SK-MEL-5 (cell line): Measurements from ENCODE around the gene AP2S1. TPM values are rescaled to one million over a fixed set of nuclear protein-coding genes. Genes with fewer than 3 reads are reported as not detected.
A peak's percentile ranks its signal among the peaks of the same experiment; 100 is the strongest.
"Not testable (repeated sequence)": the region's sequence is repeated elsewhere in the genome, so short reads cannot be mapped to it uniquely, and the experiment has no call there.

Source experiments
- DNase-seq: peaks from one replicate; pipeline ENCODE4 v3.0.0-alpha.2; 2016; ENCODE audit warnings: low read depth, low spot score
- in situ Hi-C: cut with HindIII; loops from 2 replicates; pipeline ENCODE4 v1.10.0; 2016; ENCODE audit warnings: low sequenced_read_pairs, high pct_unique_total_duplicates, low pct_unique_long_range_greater_than_20kb
- total RNA-seq: library from RNA; depleted of rRNA; stranded (reverse); fragments of >200 nt; shearing (Covaris generic); gene quantifications from 2 replicates; pipeline ENCODE4 v1.2.3, GENCODE V29; 2014

The AP2S1 gene
- total RNA-seq, 1 experiment from 2014 or later = 182 TPM

DNA sequence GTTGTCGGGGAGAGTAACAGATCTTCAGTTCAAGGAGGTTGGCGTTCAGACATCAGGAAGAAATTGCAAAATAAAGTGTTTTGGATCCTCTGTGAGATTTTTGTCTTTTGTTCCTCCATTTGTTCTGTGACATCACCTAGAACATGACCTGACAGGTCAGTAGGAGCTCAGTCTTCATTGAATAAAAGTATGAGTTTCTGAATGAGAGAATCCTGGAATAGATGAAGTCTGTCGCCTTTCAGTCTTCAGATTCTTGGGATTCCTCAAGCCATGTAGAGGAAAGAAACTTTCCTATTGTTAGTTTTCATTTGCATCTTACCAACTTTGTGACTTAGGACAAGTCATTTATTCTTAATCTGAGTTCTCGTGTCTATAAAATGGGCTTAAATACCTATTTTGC, 24.6 kb upstream of the AP2S1 start:
- DNase-seq = no peak

GRCh38 chr19:46872967-46873366, 22.3 kb upstream of the AP2S1 start:
- in situ Hi-C loops = no loop called here

More for the DNA sequence above, 24.6 kb upstream of the AP2S1 start:
- in situ Hi-C loops = no loop called here

DNA sequence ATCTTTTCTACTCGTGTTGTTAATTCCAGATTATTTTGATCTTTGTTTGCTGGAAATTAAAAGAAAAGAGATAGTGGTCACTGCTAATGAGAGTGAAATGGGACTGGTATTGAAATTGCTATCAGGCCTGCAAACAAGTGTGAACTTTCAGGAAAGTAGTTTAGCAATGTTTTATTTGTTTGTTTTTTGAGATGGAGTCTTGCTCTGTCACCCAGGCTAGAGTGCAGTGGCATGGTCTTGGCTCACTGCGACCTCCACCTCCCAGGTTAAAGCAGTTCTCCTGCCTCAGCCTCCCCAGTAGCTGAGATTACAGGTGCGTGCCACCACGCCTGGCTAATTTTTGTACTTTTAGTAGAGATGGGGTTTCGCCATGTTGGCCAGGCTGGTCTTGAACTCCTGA, 20.5 kb upstream of the AP2S1 start:
- in situ Hi-C loops, DNase-seq: not testable (repeated sequence)

More at GRCh38 chr19:46872967-46873366, 22.3 kb upstream of the AP2S1 start:
- DNase-seq = no peak

DNA sequence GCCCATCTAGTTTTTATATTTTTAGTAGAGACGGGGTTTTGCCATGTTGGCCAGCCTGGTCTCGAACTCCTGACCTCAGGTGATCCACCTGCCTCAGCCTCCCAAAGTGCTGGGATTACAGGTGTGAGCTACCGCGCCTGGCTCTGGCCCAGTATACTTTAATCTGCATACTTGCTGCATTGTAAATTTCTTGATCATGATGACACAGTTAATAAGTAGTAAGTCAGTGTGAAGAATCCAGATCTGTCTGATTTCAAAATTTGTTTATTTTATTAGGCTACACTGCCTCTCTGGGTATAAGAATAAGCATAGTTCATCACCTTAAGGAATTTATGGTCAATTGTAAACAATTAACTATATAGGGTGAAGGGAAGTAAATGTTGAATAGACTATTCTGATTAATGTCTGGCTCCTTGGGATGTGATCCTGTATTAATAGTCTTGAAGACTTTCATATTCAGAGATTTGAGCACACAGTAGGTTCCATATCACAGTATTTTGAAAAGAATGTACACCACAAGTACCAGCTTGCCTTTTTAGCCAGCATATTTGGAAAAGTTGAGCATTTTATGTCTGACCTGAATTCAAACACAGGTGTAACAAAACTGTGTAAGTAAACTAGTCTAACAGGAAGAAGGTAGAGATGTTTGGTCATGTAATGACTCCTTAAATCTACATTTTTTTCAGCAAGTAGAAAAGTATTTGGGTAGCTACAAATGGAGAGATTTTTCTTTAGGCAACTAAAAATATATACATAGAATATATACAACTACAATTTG, 17.6 kb upstream of the AP2S1 start:
- in situ Hi-C loops = no loop called here
- DNase-seq = no peak

DNA sequence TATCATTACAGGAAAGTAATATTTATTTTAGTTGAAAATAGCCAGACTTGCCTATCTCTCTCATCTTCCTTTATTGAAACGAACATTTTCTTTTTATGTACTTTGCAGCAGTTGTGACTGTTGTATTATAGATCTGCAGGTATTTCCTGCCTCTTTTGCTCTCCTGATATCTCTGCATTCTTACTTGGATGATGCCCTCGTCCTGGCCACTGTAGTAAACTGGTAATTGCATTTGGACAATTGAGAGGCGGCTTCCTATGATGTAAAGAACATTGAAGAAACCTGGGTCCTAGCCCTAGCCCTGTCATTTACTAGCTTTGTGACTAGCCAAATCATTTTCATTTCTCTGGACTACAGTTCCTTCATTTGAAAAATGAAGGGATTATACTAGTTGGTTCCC, 16.5 kb upstream of the AP2S1 start:
- in situ Hi-C loops = no loop called here
- DNase-seq = no peak

DNA sequence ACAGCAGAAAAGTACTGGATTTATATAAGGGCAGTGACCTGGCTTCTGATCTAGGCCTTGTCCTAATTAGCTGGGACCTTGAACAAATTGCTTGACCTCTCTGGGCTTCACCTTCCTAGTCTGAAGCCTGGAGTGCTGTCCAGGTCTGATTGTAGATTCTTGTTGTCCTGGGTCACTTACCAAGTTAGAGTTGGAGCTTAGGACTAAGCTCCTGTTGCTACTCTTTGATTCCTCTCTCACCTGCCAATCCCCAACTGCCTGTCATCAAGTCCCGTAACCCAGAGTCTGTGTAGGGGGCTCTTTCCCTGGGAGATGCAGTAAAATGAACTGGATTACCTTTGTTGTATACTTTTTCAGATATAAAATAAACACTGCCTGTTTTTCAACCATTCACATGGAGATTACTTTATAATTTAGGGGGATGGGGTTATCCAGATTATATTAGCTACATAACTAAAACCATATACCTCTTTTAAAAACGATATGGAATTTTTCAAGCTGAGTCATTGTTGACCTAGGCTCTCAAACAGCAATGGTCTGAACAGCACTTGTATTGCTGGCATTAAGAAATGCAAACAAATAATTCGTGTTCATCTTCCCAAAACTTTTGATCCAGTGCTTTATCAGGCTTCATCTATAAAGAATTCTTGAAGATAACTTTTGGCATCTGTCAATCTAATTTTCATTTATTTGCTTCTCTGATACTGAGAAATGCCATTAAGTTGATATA, 15.9 kb upstream of the AP2S1 start:
- no peak for DNase-seq
- in situ Hi-C loops = no loop called here

GRCh38 chr19:46863818-46864629, 13.4 kb upstream of the AP2S1 start:
- DNase-seq = no peak
- in situ Hi-C loops = no loop called here

- no peak for DNase-seq
- in situ Hi-C loops = no loop called here
These were observed 12.5 kb upstream of the AP2S1 start for GRCh38 chr19:46862974-46863632.

DNA sequence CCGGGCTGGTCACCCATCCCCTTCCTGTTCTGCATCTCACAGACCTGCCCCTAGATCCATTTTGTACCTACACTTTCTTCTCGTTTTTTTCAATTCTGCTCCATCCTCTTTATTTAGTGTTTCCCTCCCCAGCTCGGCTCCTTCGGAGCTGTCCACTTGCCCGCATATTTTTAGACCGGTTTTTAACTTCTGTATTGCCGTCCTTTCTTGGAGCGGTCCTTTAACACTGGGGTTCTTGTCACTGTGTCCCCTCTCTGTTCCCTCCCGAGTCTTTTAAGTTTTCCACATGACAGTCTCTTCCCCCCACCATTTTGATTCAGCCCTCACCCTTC, 11.8 kb upstream of the AP2S1 start:
- DNase-seq = no peak
- in situ Hi-C loops = no loop called here

DNA sequence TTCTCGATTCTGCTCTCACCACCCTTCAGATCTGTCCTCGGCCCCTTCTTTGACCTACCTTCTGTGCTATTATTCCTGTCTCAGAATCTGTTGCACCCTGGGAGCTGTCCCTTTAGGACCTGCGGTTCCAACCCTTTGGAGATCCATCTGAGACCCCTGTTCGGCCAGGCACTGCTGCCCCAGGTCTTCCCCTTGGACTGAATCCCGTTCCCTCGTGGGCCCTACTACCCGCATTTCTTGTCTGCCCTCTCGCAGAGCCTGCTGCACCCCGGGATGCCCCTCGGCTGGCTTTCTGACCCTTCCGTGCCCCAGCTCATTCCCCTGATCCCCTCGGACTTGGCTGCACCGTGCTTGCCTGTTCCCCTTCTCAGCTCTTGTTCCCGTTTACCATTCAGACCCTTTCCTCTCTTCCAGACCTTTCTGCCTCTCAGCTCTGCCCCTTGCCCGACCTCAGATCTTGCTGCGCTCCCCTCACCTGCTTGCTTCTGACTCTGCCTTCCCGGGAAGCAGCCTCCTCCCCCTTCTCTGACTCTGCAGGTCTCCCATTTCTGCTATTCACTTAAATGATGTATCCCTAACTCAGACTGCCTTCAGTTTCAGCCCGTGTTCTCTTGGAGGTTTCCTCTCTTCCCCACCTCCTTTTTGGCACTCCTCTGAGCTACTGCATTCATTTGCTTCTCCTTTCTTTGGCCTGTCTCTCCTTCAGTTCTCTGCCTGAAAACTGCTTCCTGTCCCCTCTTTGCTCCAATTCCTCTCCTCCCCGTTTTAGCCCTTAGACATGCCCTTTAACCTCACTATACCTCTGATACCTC, 11.3 kb upstream of the AP2S1 start:
- in situ Hi-C loops = no loop called here
- no peak for DNase-seq

GRCh38 chr19:46860846-46861690, 10.4 kb upstream of the AP2S1 start, which contains the start of gene ARHGAP35:
Gene ARHGAP35, plus strand, starts transcription at chr19:46860997. Its CDS starts 57,679 bp downstream, at chr19:46918676.
- no peak for DNase-seq
- in situ Hi-C loops = no loop called here

- peak; percentile 97 for DNase-seq
- in situ Hi-C loops = no loop called here
These were observed 9.6 kb upstream of the AP2S1 start for GRCh38 chr19:46860125-46860845.

GRCh38 chr19:46859637-46860124, 9.0 kb upstream of the AP2S1 start:
- DNase-seq = peak; percentile 93
- in situ Hi-C loops = no loop called here

- peak; percentile 95 for DNase-seq
- in situ Hi-C loops = no loop called here
These were observed 5.7 kb upstream of the AP2S1 start for GRCh38 chr19:46856062-46857022.
